Coronary artery (tissue), 2 donors: ENCODE measurements around the gene EWSR1.

Experiments
- DNase-seq: peaks from one replicate; pipeline ENCODE4 v3.0.0-alpha.2; 2017; ENCODE audit warnings: low spot score
- H3K27ac ChIP-seq, 2 donors: fragments of 200-600 bp; sonication (generic); one replicate each; pipeline ENCODE4 v1.5.1; 2016 to 2019
- H3K4me3 ChIP-seq: fragments of 200-600 bp; sonication (generic); 2 replicates; pipeline ENCODE4 v1.5.1; 2016; ENCODE audit warnings: mild to moderate bottlenecking, moderate library complexity
- TF ChIP-seq, protein P1 (sequence below): fragments of 200-600 bp; sonication (generic); IDR thresholded peaks from one replicate; pipeline ENCODE4 v1.5.1; 2019; ENCODE audit warnings: antibody characterized with exemption

Gene EWSR1

DNA sequence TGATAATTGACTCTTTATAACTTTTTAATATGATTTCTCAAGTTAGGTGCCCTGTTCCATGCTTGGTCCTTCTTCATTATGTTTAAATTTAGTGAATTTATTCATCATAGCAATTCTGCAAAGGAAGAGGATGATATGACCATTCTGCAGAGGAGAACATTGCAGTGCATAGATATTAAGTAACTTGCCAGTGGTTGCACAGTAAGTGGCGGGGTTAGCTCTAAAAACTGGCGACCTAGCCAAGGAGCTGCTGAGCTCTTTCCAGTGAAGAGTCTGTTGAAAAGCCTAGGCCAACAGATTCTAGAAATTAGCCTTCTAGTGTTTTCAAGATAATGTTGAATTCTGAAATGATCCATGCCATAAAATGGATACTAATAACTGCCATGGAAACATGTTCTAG, 4.6 kb downstream of the EWSR1 start:
- Histone ChIP-seq H3K4me3 (no peak overlapping the region), H3K27ac (no peak overlapping the region)
- DNase-seq: no peak
- TF ChIP-seq, protein P1, sequence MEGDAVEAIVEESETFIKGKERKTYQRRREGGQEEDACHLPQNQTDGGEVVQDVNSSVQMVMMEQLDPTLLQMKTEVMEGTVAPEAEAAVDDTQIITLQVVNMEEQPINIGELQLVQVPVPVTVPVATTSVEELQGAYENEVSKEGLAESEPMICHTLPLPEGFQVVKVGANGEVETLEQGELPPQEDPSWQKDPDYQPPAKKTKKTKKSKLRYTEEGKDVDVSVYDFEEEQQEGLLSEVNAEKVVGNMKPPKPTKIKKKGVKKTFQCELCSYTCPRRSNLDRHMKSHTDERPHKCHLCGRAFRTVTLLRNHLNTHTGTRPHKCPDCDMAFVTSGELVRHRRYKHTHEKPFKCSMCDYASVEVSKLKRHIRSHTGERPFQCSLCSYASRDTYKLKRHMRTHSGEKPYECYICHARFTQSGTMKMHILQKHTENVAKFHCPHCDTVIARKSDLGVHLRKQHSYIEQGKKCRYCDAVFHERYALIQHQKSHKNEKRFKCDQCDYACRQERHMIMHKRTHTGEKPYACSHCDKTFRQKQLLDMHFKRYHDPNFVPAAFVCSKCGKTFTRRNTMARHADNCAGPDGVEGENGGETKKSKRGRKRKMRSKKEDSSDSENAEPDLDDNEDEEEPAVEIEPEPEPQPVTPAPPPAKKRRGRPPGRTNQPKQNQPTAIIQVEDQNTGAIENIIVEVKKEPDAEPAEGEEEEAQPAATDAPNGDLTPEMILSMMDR: no peak

DNA sequence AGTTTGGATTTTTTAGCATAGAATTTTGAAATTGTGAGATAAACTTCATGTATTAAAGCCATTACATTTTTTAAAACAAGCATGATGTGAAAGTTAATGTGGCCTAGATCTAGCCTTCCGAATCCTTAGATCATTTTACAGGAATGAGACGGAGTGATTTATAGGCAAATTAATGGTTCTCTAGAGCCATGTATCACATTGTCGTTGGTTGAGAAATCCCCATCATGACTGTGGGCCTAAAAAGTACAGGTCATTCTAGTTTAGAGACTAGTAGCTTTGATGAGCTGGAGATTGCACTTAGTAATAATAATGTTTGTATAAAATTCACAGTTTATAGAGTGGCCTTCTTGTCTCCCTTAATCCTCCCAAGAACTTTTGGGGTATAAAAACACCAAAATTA, 7.1 kb downstream of the EWSR1 start:
- TF ChIP-seq, protein P1: no peak
- DNase-seq: no peak
- Histone ChIP-seq H3K4me3 (no peak overlapping the region), H3K27ac (no peak overlapping the region)

DNA sequence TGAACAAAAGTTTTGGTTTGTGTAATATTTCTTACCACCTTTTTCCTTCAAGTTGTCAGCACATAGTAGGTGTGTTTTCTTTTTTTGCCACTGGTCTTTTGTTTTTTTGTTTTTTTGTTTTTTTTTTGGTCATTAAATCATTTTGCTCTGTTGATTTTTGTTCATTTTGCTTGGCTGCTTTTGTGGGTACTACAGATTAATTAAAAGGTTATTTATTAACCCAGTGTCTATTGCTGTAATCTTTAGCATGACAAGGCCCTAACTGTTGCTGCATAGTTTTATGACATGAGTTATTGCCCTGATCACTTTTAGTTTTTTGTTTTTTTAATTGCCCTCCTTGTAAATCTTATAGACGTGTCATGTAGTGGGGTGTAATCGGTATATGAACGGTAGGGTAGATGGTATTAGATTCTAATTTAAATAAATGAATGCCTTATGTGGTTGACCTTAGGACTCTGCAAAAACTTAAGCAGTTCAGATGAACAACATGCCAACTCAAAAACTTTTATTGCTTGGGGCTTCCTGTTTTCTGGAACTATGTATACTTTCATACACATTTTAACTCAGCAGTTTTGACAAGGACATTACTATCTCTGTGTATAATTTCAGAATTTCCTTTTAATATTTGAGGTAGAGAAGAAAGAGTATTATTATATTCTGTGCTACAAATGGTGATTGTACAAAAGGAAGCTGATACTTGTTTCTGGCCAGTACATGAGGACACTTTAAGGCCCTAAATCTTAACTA, 7.9 kb downstream of the EWSR1 start:
- TF ChIP-seq, protein P1: no peak
- no peak overlapping the region for H3K4me3 ChIP-seq
- no peak overlapping the region for H3K27ac ChIP-seq
- DNase-seq: no peak

GRCh38 chr22:29277927-29278326, 9.9 kb downstream of the EWSR1 start:
- Histone ChIP-seq H3K27ac (no peak overlapping the region), H3K4me3 (no peak overlapping the region)
- DNase-seq: no peak
- TF ChIP-seq, protein P1: no peak

GRCh38 chr22:29284196-29284595, 16.1 kb downstream of the EWSR1 start:
- H3K4me3 ChIP-seq: no peak overlapping the region
- no peak for DNase-seq
- no peak overlapping the region for H3K27ac ChIP-seq
- TF ChIP-seq, protein P1: no peak

GRCh38 chr22:29288837-29289236, 20.8 kb downstream of the EWSR1 start:
- TF ChIP-seq, protein P1: no peak
- no peak overlapping the region for H3K27ac ChIP-seq
- no peak for DNase-seq

DNA sequence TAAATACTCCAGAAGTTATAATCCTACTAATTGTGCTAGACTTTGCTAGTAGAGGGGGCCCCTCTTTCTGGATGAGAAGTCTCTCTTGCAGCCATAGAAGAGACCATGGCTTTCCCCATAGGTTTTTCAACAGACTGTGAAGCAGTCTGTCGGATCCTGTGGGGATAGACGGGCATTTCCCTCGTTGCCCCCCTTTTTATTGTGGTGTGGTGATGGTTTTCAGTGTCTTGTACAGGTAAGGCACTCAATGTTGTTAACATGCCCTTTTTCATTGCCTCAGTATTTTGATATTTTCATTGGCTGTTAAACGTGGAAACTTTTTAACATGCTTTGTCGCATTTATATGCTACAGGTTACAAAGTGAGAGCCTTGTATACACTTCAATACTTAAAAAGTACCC, 22.0 kb downstream of the EWSR1 start:
- no peak for DNase-seq
- H3K4me3 ChIP-seq: no peak overlapping the region
- no peak overlapping the region for H3K27ac ChIP-seq
- TF ChIP-seq, protein P1: no peak

More at GRCh38 chr22:29288837-29289236, 20.8 kb downstream of the EWSR1 start:
- no peak overlapping the region for H3K4me3 ChIP-seq
